ENCODE measurements around the gene GOLT1A.

DNA sequence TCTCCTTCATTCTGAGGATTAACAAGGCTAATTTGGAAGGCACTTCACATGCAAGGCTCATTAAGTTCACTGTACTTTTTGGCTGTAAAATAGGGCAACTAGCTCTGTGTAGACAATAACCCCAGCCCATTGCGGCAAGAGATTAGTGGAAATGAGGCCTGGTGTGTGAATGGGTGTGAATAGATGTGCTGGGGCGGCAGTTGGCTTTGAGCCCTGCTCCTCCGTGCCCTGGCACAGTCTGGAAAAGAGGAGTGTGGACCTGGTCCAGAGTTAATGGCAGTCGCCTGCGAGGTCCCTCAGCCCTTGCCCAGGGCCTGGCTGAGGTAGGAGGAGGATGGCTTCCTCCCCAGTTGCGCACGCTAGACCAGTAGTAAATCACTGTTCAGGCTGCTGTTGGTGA, 22.3 kb downstream of the GOLT1A start:
- TF ChIP-seq, protein P1, sequence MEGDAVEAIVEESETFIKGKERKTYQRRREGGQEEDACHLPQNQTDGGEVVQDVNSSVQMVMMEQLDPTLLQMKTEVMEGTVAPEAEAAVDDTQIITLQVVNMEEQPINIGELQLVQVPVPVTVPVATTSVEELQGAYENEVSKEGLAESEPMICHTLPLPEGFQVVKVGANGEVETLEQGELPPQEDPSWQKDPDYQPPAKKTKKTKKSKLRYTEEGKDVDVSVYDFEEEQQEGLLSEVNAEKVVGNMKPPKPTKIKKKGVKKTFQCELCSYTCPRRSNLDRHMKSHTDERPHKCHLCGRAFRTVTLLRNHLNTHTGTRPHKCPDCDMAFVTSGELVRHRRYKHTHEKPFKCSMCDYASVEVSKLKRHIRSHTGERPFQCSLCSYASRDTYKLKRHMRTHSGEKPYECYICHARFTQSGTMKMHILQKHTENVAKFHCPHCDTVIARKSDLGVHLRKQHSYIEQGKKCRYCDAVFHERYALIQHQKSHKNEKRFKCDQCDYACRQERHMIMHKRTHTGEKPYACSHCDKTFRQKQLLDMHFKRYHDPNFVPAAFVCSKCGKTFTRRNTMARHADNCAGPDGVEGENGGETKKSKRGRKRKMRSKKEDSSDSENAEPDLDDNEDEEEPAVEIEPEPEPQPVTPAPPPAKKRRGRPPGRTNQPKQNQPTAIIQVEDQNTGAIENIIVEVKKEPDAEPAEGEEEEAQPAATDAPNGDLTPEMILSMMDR (conservative IDR thresholded peaks at IDR 0.05; ENCODE audit: low read depth, low read length): no peak
- no peak for TF ChIP-seq EZH2 (IDR thresholded peaks at IDR 0.05; ENCODE audit: borderline replicate concordance, low read depth, low read length, poor library complexity, severe bottlenecking)
